ENCODE results near the gene RAP1GAP2.

- TF ChIP-seq CTCF (conservative IDR thresholded peaks at IDR 0.05; ENCODE audit: low read length): no peak
- TF ChIP-seq EZH2phosphoT487 (IDR thresholded peaks at IDR 0.05; ENCODE audit: borderline replicate concordance, low read depth, low read length): no peak
Observed at GRCh38 chr17:2867441-2868424, 71.5 kb downstream of the RAP1GAP2 start.
